Body of pancreas (tissue), 4 donors: Measurements from ENCODE around the gene EPHX1.

Experiments
- CTCF ChIP-seq, 7 experiments: fragments of 450-650 bp in 4 of 7; fragments of 200-600 bp in 3 of 7; sonication (generic) in 3 of 7; IDR thresholded peaks; one replicate each; pipeline ENCODE4 v1.5.1; 2016 to 2019; ENCODE audit warnings: antibody characterized with exemption in 7 of 7
- POLR2A ChIP-seq, 3 donors: fragments of 450-650 bp; IDR thresholded peaks; one replicate each; pipeline ENCODE4 v1.6.1; 2016; ENCODE audit warnings: antibody characterized with exemption in 3 of 3, mild to moderate bottlenecking in 2 of 3

GRCh38 chr1:225844236-225845061, 34.5 kb downstream of the EPHX1 start:
- TF ChIP-seq CTCF (IDR thresholded peaks at IDR 0.05) (no peak), POLR2A (IDR thresholded peaks at IDR 0.05) (peak in 2 of 3 donors; percentile 6 to 19)
